Measurements from ENCODE around the gene PCK1. TPM values are rescaled to one million over a fixed set of nuclear protein-coding genes. Genes with fewer than 3 reads are reported as not detected.

PCK1 gene
- total RNA-seq, 1 experiment from 2014 or later = 0.17 TPM

GRCh38 chr20:57578476-57579165, 17.7 kb downstream of the PCK1 start:
- ChIA-PET CTCF (no interaction called here), POLR2A (no interaction called here)
- peaks cover 3% of the 10 kb centered on the region for H3K27me3 Mint-ChIP-seq (ENCODE audit: low read depth)
- H3K4me3 Mint-ChIP-seq = no peak overlapping the region
- no peaks in the 10 kb centered on the region for H3K9me3 Mint-ChIP-seq
- DNase-seq (ENCODE audit: low spot score) = no peak
- H3K36me3 Mint-ChIP-seq = no peaks in the 10 kb centered on the region
- H3K27ac Mint-ChIP-seq = no peak overlapping the region
- peaks cover 25% of the 10 kb centered on the region for H3K4me1 Mint-ChIP-seq
- TF ChIP-seq ZNF532 (CRISPR knock-in tag; IDR thresholded peaks at IDR 0.05; ENCODE audit: borderline replicate concordance) (no peak), NFYB (CRISPR knock-in tag; conservative IDR thresholded peaks at IDR 0.05; ENCODE audit: low read depth) (no peak), ETV6 (CRISPR knock-in tag; IDR thresholded peaks at IDR 0.05) (no peak)
- no peak for ATAC-seq

GRCh38 chr20:57579331-57579897, 18.5 kb downstream of the PCK1 start:
- H3K4me3 Mint-ChIP-seq = no peak overlapping the region
- no peaks in the 10 kb centered on the region for H3K9me3 Mint-ChIP-seq
- H3K27ac Mint-ChIP-seq = no peak overlapping the region
- ChIA-PET POLR2A (no interaction called here), CTCF (interaction anchor here (1.8 kb wide), 1 partner anchor 52 kb away, joined by 6 read pairs; no protein-coding TSS in a partner anchor)
- ATAC-seq (no peak), DNase-seq (ENCODE audit: low spot score) (no peak)
- H3K27me3 Mint-ChIP-seq (ENCODE audit: low read depth) = peaks cover 3% of the 10 kb centered on the region; the same call in 1 of the 2 replicates
- no peaks in the 10 kb centered on the region for H3K36me3 Mint-ChIP-seq
- H3K4me1 Mint-ChIP-seq = peaks cover 18% of the 10 kb centered on the region
- no peak for TF ChIP-seq RELA (CRISPR knock-in tag; IDR thresholded peaks at IDR 0.05; ENCODE audit: borderline replicate concordance)
- no peak for TF ChIP-seq GABPB1 (CRISPR knock-in tag; IDR thresholded peaks at IDR 0.05)
- TF ChIP-seq EMX1 (CRISPR knock-in tag; IDR thresholded peaks at IDR 0.05) = no peak
- no peak for TF ChIP-seq NFATC4 (CRISPR knock-in tag; IDR thresholded peaks at IDR 0.05)

GRCh38 chr20:57579898-57580447, 19.1 kb downstream of the PCK1 start:
- peaks cover 3% of the 10 kb centered on the region; the same call in 1 of the 2 replicates for H3K27me3 Mint-ChIP-seq (ENCODE audit: low read depth)
- no peaks in the 10 kb centered on the region for H3K9me3 Mint-ChIP-seq
- ChIA-PET POLR2A (no interaction called here), CTCF (interaction anchor here (1.8 kb wide), 1 partner anchor 52 kb away, joined by 6 read pairs; no protein-coding TSS in a partner anchor)
- H3K4me3 Mint-ChIP-seq = no peak overlapping the region
- ATAC-seq (no peak), DNase-seq (ENCODE audit: low spot score) (no peak)
- TF ChIP-seq TP53 (CRISPR knock-in tag; IDR thresholded peaks at IDR 0.05) (no peak), ZNF219 (CRISPR knock-in tag; IDR thresholded peaks at IDR 0.05; ENCODE audit: borderline replicate concordance) (no peak), IRF1 (CRISPR knock-in tag; IDR thresholded peaks at IDR 0.05) (no peak), NFE2L1 (CRISPR knock-in tag; IDR thresholded peaks at IDR 0.05) (no peak), ESRRA (CRISPR knock-in tag; IDR thresholded peaks at IDR 0.05; ENCODE audit: borderline replicate concordance) (no peak)
- no peaks in the 10 kb centered on the region for H3K36me3 Mint-ChIP-seq
- peaks cover 18% of the 10 kb centered on the region for H3K4me1 Mint-ChIP-seq
- H3K27ac Mint-ChIP-seq = no peak overlapping the region

- no peaks in the 10 kb centered on the region for H3K9me3 Mint-ChIP-seq
- CTCF ChIA-PET = interaction anchor here (0.6 to 1.8 kb wide), 5 partner anchors 8 to 66 kb away, joined by 3 to 6 read pairs (median 4); no protein-coding TSS in a partner anchor
- H3K36me3 Mint-ChIP-seq = no peaks in the 10 kb centered on the region
- no peak for DNase-seq (ENCODE audit: low spot score)
- POLR2A ChIA-PET = no interaction called here
- peaks cover 3% of the 10 kb centered on the region; the same call in 1 of the 2 replicates for H3K27me3 Mint-ChIP-seq (ENCODE audit: low read depth)
- no peak overlapping the region for H3K27ac Mint-ChIP-seq
- peaks cover 18% of the 10 kb centered on the region for H3K4me1 Mint-ChIP-seq
- no peak overlapping the region for H3K4me3 Mint-ChIP-seq
- no peak for ATAC-seq
- TF ChIP-seq SP1 (CRISPR knock-in tag; conservative IDR thresholded peaks at IDR 0.05) (no peak), GRHL2 (CRISPR knock-in tag; IDR thresholded peaks at IDR 0.05; ENCODE audit: insufficient replicate concordance, severe bottlenecking) (no peak), GABPB1 (CRISPR knock-in tag; IDR thresholded peaks at IDR 0.05) (no peak), NFYB (CRISPR knock-in tag; conservative IDR thresholded peaks at IDR 0.05; ENCODE audit: low read depth) (no peak), ZNF219 (CRISPR knock-in tag; IDR thresholded peaks at IDR 0.05; ENCODE audit: borderline replicate concordance) (no peak), NFATC4 (CRISPR knock-in tag; IDR thresholded peaks at IDR 0.05) (no peak), USF2 (CRISPR knock-in tag; IDR thresholded peaks at IDR 0.05) (no peak), ATF3 (CRISPR knock-in tag; conservative IDR thresholded peaks at IDR 0.05) (no peak), IRF2 (CRISPR knock-in tag; IDR thresholded peaks at IDR 0.05; ENCODE audit: borderline replicate concordance, low read depth) (no peak)
These were observed 19.7 kb downstream of the PCK1 start for GRCh38 chr20:57580478-57581201.

Data from WTC11 (cell line).